Neural cell (in vitro differentiated cells): ENCODE results near the gene SLC17A9. TPM values are rescaled to one million over a fixed set of nuclear protein-coding genes. Genes with fewer than 3 reads are reported as not detected.

Source experiments
- H2AFZ ChIP-seq: fragments of 200-600, 300-800 bp; sonication (generic), shearing (Covaris generic); 2 replicates; pipeline ENCODE4 v1.6.0; 2014; ENCODE audit warnings: low read depth, mild to moderate bottlenecking, antibody characterized with exemption, low read length, moderate library complexity
- H3F3A ChIP-seq: fragments of 200-600 bp; shearing (Covaris generic); 2 replicates; pipeline ENCODE4 v1.6.1; 2016; ENCODE audit warnings: mild to moderate bottlenecking, moderate library complexity, mixed read lengths, antibody characterized with exemption, low read length; ENCODE audit not compliant: insufficient read depth, poor library complexity, severe bottlenecking
- H3K27ac ChIP-seq: fragments of 200-600, 300-800 bp; sonication (generic), shearing (Covaris generic); 2 replicates; pipeline ENCODE4 v1.5.1; 2014; ENCODE audit warnings: mild to moderate bottlenecking, low read length, moderate library complexity
- H3K27me3 ChIP-seq: fragments of 300-800, 200-600 bp; sonication (generic), shearing (Covaris generic); 2 replicates; pipeline ENCODE4 v1.6.0; 2014; ENCODE audit warnings: mild to moderate bottlenecking, low read depth, low read length, moderate library complexity; ENCODE audit not compliant: insufficient read depth
- H3K36me3 ChIP-seq: fragments of 300-800, 200-600 bp; sonication (generic), shearing (Covaris generic); 2 replicates; pipeline ENCODE4 v1.5.1; 2014; ENCODE audit warnings: mild to moderate bottlenecking, antibody characterized with exemption, low read length, moderate library complexity; ENCODE audit not compliant: insufficient read depth
- H3K4me2 ChIP-seq: fragments of 300-800, 200-600 bp; sonication (generic), shearing (Covaris generic); 2 replicates; pipeline ENCODE4 v1.6.0; 2014; ENCODE audit warnings: mild to moderate bottlenecking, low read length
- H3K4me3 ChIP-seq: fragments of 300-800, 200-600 bp; sonication (generic), shearing (Covaris generic); 2 replicates; pipeline ENCODE4 v1.5.1; 2014; ENCODE audit warnings: mild to moderate bottlenecking, low read length, moderate library complexity
- H3K79me2 ChIP-seq: fragments of 200-600 bp; shearing (Covaris generic); replicated peaks from 2 replicates; pipeline ENCODE4 v1.6.0; 2014; ENCODE audit warnings: mild to moderate bottlenecking, low read length, moderate library complexity; ENCODE audit not compliant: insufficient read depth
- H3K9ac ChIP-seq: fragments of 300-800, 200-600 bp; sonication (generic), shearing (Covaris generic); 2 replicates; pipeline ENCODE4 v1.6.1; 2016; ENCODE audit warnings: mild to moderate bottlenecking, low read length, mixed read lengths
- H3K9me2 ChIP-seq: fragments of 200-600 bp; shearing (Covaris generic); 2 replicates; pipeline ENCODE4 v1.6.1; 2016; ENCODE audit warnings: mild to moderate bottlenecking, low read length, mixed read lengths; ENCODE audit not compliant: insufficient read depth
- H3K9me3 ChIP-seq: fragments of 200-600, 300-800 bp; sonication (generic), shearing (Covaris generic); 2 replicates; pipeline ENCODE4 v1.6.1; 2016; ENCODE audit warnings: mild to moderate bottlenecking, mixed run types, low read length, moderate library complexity, mixed read lengths
- H4K20me1 ChIP-seq: fragments of 200-600 bp; shearing (Covaris generic); 2 replicates; pipeline ENCODE4 v1.6.1; 2016; ENCODE audit warnings: mild to moderate bottlenecking, mixed run types; ENCODE audit not compliant: insufficient read depth
- EP300 ChIP-seq: fragments of 450-650 bp; conservative IDR thresholded peaks from 2 replicates; pipeline ENCODE4 v1.6.1; 2014; ENCODE audit warnings: antibody characterized with exemption, mild to moderate bottlenecking, moderate library complexity; ENCODE audit not compliant: poor library complexity, severe bottlenecking
- EZH2 ChIP-seq: fragments of 200-600, 300-800 bp; shearing (Covaris generic), sonication (generic); IDR thresholded peaks from 2 replicates; pipeline ENCODE4 v1.6.1; 2014; ENCODE audit warnings: antibody characterized with exemption, low read length, borderline replicate concordance, mild to moderate bottlenecking; ENCODE audit not compliant: insufficient read depth, poor library complexity, severe bottlenecking
- MXI1 ChIP-seq: fragments of 450-650 bp; conservative IDR thresholded peaks from 2 replicates; pipeline ENCODE4 v1.6.1; 2014; ENCODE audit warnings: antibody characterized with exemption, mild to moderate bottlenecking; ENCODE audit not compliant: poor library complexity, severe bottlenecking
- POLR2AphosphoS5 ChIP-seq: IDR thresholded peaks from 2 replicates; pipeline ENCODE4 v1.6.1; 2012
- RAD21 ChIP-seq: fragments of 450-650 bp; conservative IDR thresholded peaks from 2 replicates; pipeline ENCODE4 v1.6.1; 2014; ENCODE audit warnings: antibody characterized with exemption, mild to moderate bottlenecking, moderate library complexity
- REST ChIP-seq: IDR thresholded peaks from 2 replicates; pipeline ENCODE4 v1.6.1; 2012; ENCODE audit warnings: borderline replicate concordance
- SMC3 ChIP-seq: fragments of 450-650 bp; conservative IDR thresholded peaks from 2 replicates; pipeline ENCODE4 v1.6.1; 2014; ENCODE audit warnings: antibody characterized with exemption, mild to moderate bottlenecking, moderate library complexity; ENCODE audit not compliant: poor library complexity
- TAF1 ChIP-seq: IDR thresholded peaks from 2 replicates; pipeline ENCODE4 v1.6.1; 2012; ENCODE audit warnings: low read depth
- polyA plus RNA-seq: library from polyadenylated mRNA; depleted of rRNA; stranded (reverse); fragments of >200 nt; gene quantifications from 2 replicates; pipeline ENCODE4 v1.2.3, GENCODE V29; 2014
- TF ChIP-seq, protein P1 (sequence below): fragments of 450-650 bp; IDR thresholded peaks from 2 replicates; pipeline ENCODE4 v1.5.1; 2014; ENCODE audit warnings: antibody characterized with exemption, mild to moderate bottlenecking, moderate library complexity; ENCODE audit not compliant: poor library complexity, severe bottlenecking

Gene SLC17A9
- polyA plus RNA-seq, 1 donor from 2014 or later, result not detected

DNA sequence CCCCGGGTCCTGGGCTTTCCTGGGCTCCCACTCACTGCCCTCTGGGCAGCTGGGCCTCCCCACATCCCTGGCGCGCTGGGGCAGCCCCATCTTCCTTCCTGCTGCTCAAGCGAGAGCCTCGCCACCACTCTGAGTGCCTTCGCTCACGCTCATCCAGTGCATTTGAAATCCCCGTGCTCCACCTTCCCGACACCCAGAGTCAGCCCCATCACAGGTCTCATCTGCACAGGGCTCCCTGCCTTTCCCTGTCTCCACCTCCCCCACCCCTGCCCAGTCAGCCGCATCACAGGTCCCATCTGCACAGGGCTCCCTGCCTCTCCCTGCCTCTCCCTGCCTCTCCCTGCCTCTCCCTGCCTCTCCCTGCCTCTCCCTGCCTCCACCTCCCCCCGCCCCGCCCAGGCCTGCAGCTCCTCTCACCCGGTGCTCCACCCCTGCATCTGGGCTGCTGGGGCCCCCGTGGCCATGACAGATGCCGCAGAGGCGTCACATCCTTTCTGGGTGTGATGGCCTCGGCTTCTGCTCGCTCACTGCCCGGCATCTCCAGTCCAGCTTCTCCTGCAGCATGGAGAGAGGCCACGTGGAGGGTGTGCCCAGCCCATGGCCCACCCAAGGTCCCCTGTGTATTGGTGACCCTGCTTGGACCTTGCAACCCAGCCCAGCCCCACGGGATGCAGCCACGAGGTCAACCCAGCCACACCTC is 63.3 kb downstream of the SLC17A9 start (continued):
- TF ChIP-seq REST (no peak), EZH2 (no peak)

DNA sequence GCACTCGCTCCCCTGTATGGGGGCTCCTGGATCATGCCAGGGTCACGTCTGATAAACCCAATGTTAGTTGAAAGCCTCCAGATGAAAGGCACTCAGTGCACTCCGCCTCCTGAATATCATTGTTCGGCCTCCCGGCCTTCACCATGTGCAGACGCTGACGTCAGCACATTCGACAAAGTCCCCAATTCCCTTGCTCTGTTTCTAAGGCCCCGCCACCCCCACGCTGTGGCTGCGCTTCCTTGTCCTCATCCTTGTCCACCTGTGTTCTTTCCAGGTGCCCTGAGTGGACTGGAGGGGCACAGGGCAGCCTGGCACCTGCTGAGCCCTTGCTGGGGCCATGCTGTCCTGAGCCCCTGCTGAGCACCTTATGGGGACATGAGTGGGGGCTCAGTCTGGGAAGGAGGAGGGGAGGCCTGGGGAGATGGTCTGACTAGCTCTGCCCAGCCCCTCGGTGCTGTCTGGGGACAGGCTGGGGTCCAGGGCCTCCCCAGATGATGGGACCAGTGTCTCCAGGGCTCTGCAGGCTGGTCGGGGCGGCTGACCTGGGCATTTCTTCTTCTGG is 64.1 kb downstream of the SLC17A9 start:
- Histone ChIP-seq H4K20me1 (no peaks in the 10 kb centered on the region), H3K27ac (no peak overlapping the region), H3K4me2 (no peak overlapping the region), H3K4me3 (no peak overlapping the region), H3F3A (no peaks in the 10 kb centered on the region), H3K36me3 (no peaks in the 10 kb centered on the region), H3K9ac (no peak overlapping the region), H3K27me3 (no peaks in the 10 kb centered on the region), H2AFZ (no peak overlapping the region), H3K9me3 (peaks cover 3% of the 10 kb centered on the region), H3K79me2 (no peaks in the 10 kb centered on the region), H3K9me2 (no peaks in the 10 kb centered on the region)
- TF ChIP-seq REST (no peak), POLR2AphosphoS5 (no peak), RAD21 (no peak), SMC3 (no peak), TAF1 (no peak), EZH2 (no peak), MXI1 (no peak), EP300 (no peak)
- TF ChIP-seq, protein P1, sequence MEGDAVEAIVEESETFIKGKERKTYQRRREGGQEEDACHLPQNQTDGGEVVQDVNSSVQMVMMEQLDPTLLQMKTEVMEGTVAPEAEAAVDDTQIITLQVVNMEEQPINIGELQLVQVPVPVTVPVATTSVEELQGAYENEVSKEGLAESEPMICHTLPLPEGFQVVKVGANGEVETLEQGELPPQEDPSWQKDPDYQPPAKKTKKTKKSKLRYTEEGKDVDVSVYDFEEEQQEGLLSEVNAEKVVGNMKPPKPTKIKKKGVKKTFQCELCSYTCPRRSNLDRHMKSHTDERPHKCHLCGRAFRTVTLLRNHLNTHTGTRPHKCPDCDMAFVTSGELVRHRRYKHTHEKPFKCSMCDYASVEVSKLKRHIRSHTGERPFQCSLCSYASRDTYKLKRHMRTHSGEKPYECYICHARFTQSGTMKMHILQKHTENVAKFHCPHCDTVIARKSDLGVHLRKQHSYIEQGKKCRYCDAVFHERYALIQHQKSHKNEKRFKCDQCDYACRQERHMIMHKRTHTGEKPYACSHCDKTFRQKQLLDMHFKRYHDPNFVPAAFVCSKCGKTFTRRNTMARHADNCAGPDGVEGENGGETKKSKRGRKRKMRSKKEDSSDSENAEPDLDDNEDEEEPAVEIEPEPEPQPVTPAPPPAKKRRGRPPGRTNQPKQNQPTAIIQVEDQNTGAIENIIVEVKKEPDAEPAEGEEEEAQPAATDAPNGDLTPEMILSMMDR, result no peak
